T47D (cell line): Measurements from ENCODE around the gene SH2B2.
A peak's percentile ranks its signal among the peaks of the same experiment; 100 is the strongest.
"Not testable (repeated sequence)": the region's sequence is repeated elsewhere in the genome, so short reads cannot be mapped to it uniquely, and the experiment has no call there.

Source experiments
- DNase-seq, 2 experiments: peaks; one replicate each; pipeline versions ENCODE4 v3.0.0 to v3.0.0-alpha.2; 2011 to 2012; ENCODE audit warnings: low read depth in 1 of 2, low spot score in 1 of 2
- JUND ChIP-seq: IDR thresholded peaks from 2 replicates; pipeline ENCODE4 v1.6.1; 2012; ENCODE audit warnings: low read depth
- in situ Hi-C: cut with HindIII; loops from 2 replicates; pipeline ENCODE4 v1.10.0; 2016; ENCODE audit warnings: low sequenced_read_pairs, low pct_unique_long_range_greater_than_20kb

SH2B2 gene

GRCh38 chr7:102310414-102310815 lies 23.7 kb downstream of the SH2B2 start:
- TF ChIP-seq JUND = no peak
- in situ Hi-C loops = no loop called here
- DNase-seq = no peak

- TF ChIP-seq JUND = no peak
- no peak for DNase-seq
- in situ Hi-C loops = no loop called here
Measured at GRCh38 chr7:102312317-102312716, 25.6 kb downstream of the SH2B2 start.

- TF ChIP-seq JUND = no peak
- in situ Hi-C loops = no loop called here
- DNase-seq = no peak
Measured at GRCh38 chr7:102313997-102314780, 27.5 kb downstream of the SH2B2 start.

DNA sequence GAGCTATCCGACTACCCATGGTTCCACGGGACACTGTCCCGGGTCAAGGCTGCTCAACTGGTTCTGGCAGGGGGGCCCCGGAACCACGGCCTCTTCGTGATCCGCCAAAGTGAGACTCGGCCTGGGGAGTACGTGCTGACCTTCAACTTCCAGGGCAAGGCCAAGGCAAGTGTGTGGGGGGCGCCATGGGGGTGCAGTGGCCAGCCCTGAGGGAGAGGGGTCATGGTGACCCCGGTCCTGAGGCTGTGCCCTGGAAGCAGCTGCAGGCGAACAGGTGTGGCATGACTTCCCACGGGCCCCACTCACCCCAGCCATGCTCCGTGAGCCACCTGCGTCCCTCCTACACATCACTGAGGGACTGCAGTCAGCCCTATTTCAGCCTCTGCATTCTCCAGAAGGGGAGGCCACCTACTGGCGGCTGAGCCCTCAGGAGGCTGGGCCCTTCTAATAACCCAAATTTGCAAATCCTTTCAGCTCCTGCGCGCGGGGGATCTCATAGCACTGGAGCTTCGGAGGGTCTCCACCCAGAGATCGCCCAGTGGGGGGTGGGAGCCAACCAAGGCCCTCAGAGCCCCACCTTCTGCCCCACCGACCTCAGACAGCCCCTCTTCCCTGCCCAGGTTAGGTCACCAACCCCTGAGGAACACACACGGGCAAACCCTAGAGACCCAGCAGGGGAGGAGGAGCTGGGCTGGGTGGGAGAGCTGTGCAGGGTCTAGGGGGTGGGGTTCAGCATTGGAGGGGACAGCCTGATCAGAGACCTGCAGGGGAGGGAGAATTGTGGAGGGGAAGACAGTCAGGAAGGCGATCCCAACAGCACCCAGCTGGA lies 30.8 kb downstream of the SH2B2 start:
- in situ Hi-C loops = no loop called here
- no peak for DNase-seq
- no peak for TF ChIP-seq JUND

DNA sequence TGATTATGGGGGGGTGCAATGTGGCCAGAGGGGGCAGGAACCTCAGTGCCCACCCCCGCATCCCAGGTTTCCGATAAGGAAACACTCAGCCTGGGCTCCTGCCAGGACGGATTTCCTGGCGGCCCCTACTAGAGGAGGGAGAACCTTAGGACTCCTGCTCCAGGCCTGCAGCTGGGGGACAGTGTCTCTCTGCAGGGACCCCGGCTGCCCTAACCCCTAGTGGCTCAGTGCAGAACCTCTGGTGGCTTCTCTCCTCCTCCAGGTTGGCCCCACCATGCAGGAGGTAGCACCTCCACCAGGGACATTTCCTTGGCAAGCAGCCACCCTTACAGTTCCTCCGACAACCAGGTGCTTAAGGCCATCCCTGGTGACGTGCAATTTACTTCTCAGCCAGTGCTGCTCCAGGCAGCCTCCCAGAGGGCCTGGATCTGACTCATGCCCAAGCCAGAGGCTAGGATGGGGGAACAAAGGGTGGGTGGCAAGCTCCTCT lies 31.9 kb downstream of the SH2B2 start:
- DNase-seq = peak in 1 of 2 experiments; percentile 19
- no peak for TF ChIP-seq JUND
- in situ Hi-C loops = no loop called here

- TF ChIP-seq JUND = no peak
- DNase-seq = no peak
- in situ Hi-C loops = no loop called here
Measured at GRCh38 chr7:102319671-102320070, 33.0 kb downstream of the SH2B2 start.

DNA sequence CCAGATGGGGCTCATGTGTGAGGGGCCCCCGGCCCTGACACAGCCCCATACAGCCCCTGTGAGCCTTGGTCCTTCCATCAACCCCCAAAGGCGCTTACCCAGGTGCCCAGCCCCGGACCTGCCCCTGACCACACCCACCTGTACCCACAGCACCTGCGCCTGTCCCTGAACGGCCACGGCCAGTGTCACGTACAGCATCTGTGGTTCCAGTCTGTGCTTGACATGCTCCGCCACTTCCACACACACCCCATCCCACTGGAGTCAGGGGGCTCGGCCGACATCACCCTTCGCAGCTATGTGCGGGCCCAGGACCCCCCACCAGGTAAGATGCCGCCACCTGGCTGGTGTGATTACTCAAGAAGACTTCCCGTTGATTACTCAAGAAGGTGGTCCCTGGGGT lies 33.5 kb downstream of the SH2B2 start:
- in situ Hi-C loops = no loop called here
- DNase-seq = no peak
- no peak for TF ChIP-seq JUND

DNA sequence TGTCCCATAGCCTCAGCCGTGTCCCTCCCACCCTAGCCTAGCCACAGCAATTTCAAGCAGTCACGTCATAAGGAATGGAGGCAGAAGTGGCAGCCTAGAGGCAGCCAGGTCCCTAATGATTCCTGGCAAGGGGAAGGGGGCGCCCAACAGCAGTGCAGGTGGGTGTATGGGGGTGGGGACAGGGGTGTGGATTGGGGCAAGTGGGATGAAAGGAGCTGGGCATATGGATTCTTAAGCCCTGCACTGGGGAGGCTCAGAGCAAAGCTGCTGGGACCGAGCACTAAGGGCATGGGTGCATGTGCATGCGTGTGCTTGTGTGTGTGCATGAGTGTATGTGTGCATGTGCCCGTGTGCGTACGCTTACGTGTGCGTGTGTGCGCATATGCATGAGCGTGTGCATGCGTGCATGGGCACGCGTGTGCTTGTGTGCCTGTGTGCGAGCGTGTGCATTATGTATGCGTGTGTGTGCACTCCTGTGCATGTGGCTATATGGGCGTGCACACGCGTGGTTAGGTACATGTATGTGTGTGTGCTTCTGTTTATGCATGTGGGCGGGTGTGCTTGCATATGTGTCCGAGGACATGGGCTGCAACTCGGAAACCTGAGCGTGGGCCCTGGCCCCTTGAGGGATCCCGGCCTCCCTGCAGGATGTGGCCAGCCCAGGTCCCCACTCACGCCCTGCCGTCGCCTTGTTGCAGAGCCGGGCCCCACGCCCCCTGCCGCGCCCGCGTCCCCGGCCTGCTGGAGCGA lies 34.1 kb downstream of the SH2B2 start:
- DNase-seq = no peak
- no peak for TF ChIP-seq JUND
- in situ Hi-C loops = no loop called here

DNA sequence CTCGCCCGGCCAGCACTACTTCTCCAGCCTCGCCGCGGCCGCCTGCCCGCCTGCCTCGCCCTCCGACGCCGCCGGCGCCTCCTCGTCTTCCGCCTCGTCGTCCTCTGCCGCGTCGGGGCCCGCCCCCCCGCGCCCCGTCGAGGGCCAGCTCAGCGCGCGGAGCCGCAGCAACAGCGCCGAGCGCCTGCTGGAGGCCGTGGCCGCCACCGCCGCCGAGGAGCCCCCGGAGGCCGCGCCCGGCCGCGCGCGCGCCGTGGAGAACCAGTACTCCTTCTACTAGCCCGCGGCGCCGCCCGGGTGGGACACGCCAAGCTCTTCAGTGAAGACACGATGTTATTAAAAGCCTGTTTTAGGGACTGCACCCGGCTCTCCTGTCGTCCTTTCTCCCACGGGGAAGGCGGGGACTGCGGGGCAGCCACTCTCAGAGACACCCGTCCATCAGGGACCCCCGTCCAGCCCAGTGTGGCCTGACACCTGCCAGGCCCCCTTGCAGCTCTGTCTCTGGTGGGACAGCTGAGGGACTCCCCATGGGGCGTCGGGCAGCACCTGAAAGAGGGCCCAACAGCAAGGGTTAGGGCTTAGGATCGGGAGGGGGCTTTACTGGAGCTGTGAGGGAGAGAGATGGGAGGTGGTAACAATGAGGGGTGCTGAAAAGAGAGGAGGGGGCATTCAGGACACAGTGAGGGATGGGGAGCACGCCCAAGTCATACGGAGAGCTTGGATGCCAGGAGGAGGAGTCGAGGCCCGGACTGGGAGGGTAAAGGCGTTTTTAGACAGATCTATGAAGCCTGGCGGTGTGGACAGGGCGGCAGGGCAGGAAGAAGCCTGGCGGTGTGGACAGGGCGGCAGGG lies 34.9 kb downstream of the SH2B2 start:
- in situ Hi-C loops = no loop called here
- no peak for TF ChIP-seq JUND
- no peak for DNase-seq

DNA sequence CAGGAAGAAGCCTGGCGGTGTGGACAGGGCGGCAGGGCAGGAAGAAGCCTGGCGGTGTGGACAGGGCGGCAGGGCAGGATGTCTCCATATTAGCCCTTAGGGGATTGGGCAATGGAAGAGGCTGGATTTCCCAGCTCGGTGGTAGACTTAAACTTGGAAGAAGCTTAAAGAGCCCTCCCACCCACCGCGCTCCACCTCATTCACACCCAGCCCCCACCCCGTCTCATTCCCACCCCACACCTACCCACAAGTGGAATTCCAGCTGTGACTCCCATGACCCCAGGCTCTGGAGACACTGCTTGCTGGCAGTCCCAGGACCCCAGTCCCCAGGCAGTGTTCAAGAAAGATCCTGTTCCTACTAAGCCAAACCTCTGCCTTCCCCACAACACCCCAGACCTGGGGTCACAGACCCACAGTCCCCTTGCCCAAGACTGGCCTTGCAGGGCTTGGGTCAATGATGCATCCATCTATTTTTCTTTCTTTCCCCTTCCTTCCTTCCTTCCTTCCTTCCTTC lies 35.6 kb downstream of the SH2B2 start:
- in situ Hi-C loops = no loop called here
- DNase-seq = no peak
- no peak for TF ChIP-seq JUND

DNA sequence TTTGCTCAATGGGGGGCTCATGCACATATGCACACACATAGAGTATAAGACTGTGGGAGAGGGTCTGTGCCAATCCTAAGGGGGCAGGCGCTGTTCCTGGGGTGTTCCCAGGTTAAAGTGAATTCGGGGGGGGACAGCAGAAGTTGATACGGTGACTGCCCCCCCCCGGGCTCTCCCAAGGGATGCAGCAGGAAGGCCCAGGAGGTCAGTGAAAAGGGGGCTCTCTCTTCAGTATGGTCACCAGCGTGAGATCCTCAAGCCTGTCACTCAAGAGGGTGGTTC lies 37.2 kb downstream of the SH2B2 start:
- no peak for DNase-seq
- no peak for TF ChIP-seq JUND
- in situ Hi-C loops = no loop called here

GRCh38 chr7:102325106-102325505 lies 38.4 kb downstream of the SH2B2 start:
- in situ Hi-C loops, DNase-seq: not testable (repeated sequence)
